GM23248 (cell line): ENCODE results near the gene SBF2. TPM values are rescaled to one million over a fixed set of nuclear protein-coding genes. Genes with fewer than 3 reads are reported as not detected.

Source experiments
- DNase-seq: peaks from one replicate; pipeline ENCODE4 v3.0.0-alpha.2; 2015
- H2AFZ ChIP-seq: fragments of 200-600 bp; sonication (generic); 2 replicates; pipeline ENCODE4 v1.6.1; 2016; ENCODE audit warnings: antibody characterized with exemption
- H3F3A ChIP-seq: fragments of 200-600 bp; sonication (generic); 2 replicates; pipeline ENCODE4 v1.6.1; 2016; ENCODE audit warnings: mild to moderate bottlenecking, antibody characterized with exemption, mixed run types; ENCODE audit not compliant: insufficient read depth
- H3K27ac ChIP-seq: fragments of 200-600 bp; sonication (generic); 2 replicates; pipeline ENCODE4 v1.5.1; 2016; ENCODE audit warnings: mild to moderate bottlenecking
- H3K27me3 ChIP-seq: fragments of 200-600 bp; sonication (generic); replicated peaks from 2 replicates; pipeline ENCODE4 v1.6.1; 2016; ENCODE audit warnings: mild to moderate bottlenecking; ENCODE audit not compliant: insufficient read depth
- H3K36me3 ChIP-seq: fragments of 200-600 bp; sonication (generic); 2 replicates; pipeline ENCODE4 v1.6.1; 2016; ENCODE audit warnings: low read depth, mild to moderate bottlenecking
- H3K4me1 ChIP-seq: fragments of 200-600 bp; sonication (generic); 2 replicates; pipeline ENCODE4 v1.6.1; 2016; ENCODE audit warnings: mild to moderate bottlenecking; ENCODE audit not compliant: insufficient read depth
- H3K4me2 ChIP-seq: fragments of 200-600 bp; sonication (generic); one replicate; pipeline ENCODE4 v1.6.1; 2016; ENCODE audit warnings: mild to moderate bottlenecking; ENCODE audit not compliant: unreplicated experiment
- H3K4me3 ChIP-seq: fragments of 200-600 bp; sonication (generic); 2 replicates; pipeline ENCODE4 v1.5.1; 2016; ENCODE audit warnings: mild to moderate bottlenecking
- H3K79me2 ChIP-seq: fragments of 200-600 bp; sonication (generic); 2 replicates; pipeline ENCODE4 v1.6.1; 2016; ENCODE audit warnings: mild to moderate bottlenecking; ENCODE audit not compliant: insufficient read depth
- H3K9ac ChIP-seq: fragments of 200-600 bp; sonication (generic); 2 replicates; pipeline ENCODE4 v1.6.1; 2016; ENCODE audit warnings: mild to moderate bottlenecking
- H3K9me2 ChIP-seq: fragments of 200-600 bp; sonication (generic); 2 replicates; pipeline ENCODE4 v1.6.1; 2016; ENCODE audit warnings: mixed run types, mild to moderate bottlenecking, moderate library complexity; ENCODE audit not compliant: insufficient read depth
- H3K9me3 ChIP-seq: fragments of 200-600 bp; sonication (generic); one replicate; pipeline ENCODE4 v1.6.1; 2017; ENCODE audit warnings: low read depth
- H4K20me1 ChIP-seq: fragments of 200-600 bp; sonication (generic); 2 replicates; pipeline ENCODE4 v1.6.0; 2016; ENCODE audit not compliant: insufficient read depth
- EZH2 ChIP-seq: fragments of 200-600 bp; sonication (generic); IDR thresholded peaks from 2 replicates; pipeline ENCODE4 v1.6.1; 2018; ENCODE audit warnings: antibody characterized with exemption, mild to moderate bottlenecking; ENCODE audit not compliant: insufficient read depth, poor library complexity, severe bottlenecking
- EZH2phosphoT487 ChIP-seq: fragments of 200-600 bp; sonication (generic); IDR thresholded peaks from 2 replicates; pipeline ENCODE4 v1.6.1; 2018; ENCODE audit warnings: antibody characterized with exemption, moderate library complexity, mild to moderate bottlenecking, low read depth; ENCODE audit not compliant: insufficient read depth
- WGBS, 2 experiments: methylation state at CpG; one replicate each; pipeline ENCODE4 v1.1.6; 2015 to 2017; ENCODE audit warnings: low lambda C conversion rate in 2 of 2, low coverage in 1 of 2; ENCODE audit errors: missing lambda C conversion rate in 2 of 2; 5-methylcytosine and 5-hydroxymethylcytosine counted together
- in situ Hi-C: fragments of 300-500 bp; cut with MboI; formaldehyde crosslinking; loops from 2 replicates; pipeline ENCODE4 v1.15.0; 2020
- polyA plus RNA-seq: library from polyadenylated mRNA; unstranded; fragments of >200 nt; fragmentation: Nextera tagmentation; extraction: Ambion mirVana; gene quantifications from 2 replicates; pipeline ENCODE4 v1.2.1, GENCODE V29; 2016
- total RNA-seq: library from RNA; depleted of rRNA; stranded (reverse); fragments of >200 nt; shearing (Covaris generic); gene quantifications from 2 replicates; pipeline ENCODE4 v1.2.3, GENCODE V29; 2014

Gene SBF2
- total and polyA plus RNA-seq, 2 experiments from 2014 or later, result 21.9 to 32.7 TPM

DNA sequence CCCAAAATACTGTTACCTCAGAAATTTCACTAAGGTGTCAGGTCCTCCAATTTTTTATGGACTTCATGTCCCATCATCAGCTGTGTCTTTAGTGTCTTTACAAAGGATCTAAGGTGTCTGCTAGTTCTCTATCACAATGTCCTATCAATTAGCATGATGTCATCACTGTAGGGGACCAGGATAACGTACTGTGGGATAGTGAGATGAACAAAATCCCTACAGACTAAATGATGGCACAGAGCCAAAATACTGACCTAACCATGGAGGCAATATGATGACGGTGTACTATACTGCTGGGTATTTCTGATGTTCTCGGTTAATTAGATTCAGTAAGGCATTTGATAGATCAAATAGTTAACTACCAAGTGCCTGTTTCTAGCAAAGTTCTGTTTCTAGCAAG is 82.5 kb downstream of the SBF2 start:
- Histone ChIP-seq H3K27me3 (no peaks in the 10 kb centered on the region), H3K4me3 (no peak overlapping the region), H2AFZ (no peak overlapping the region), H3K27ac (no peak overlapping the region), H3F3A (peaks cover 9% of the 10 kb centered on the region), H3K36me3 (no peaks in the 10 kb centered on the region), H3K79me2 (peaks cover 96% of the 10 kb centered on the region), H3K4me1 (peaks cover 20% of the 10 kb centered on the region), H3K9me2 (no peaks in the 10 kb centered on the region), H4K20me1 (no peaks in the 10 kb centered on the region), H3K9ac (no peak overlapping the region), H3K9me3 (no peaks in the 10 kb centered on the region), H3K4me2 (no peak overlapping the region)
- TF ChIP-seq EZH2phosphoT487 (no peak), EZH2 (no peak)
- 90 to 91% methylated on average over 3 of the region's 3 CpGs for WGBS, 2 experiments
- in situ Hi-C loops, result no loop called here
- DNase-seq, result no peak

- Histone ChIP-seq H3K4me2 (no peak overlapping the region), H4K20me1 (no peaks in the 10 kb centered on the region), H3K79me2 (peaks cover 96% of the 10 kb centered on the region), H3K27ac (no peak overlapping the region), H3K27me3 (no peaks in the 10 kb centered on the region), H2AFZ (no peak overlapping the region), H3K9ac (no peak overlapping the region), H3F3A (peaks cover 15% of the 10 kb centered on the region), H3K4me3 (no peak overlapping the region), H3K36me3 (no peaks in the 10 kb centered on the region), H3K4me1 (peaks cover 25% of the 10 kb centered on the region), H3K9me3 (no peaks in the 10 kb centered on the region), H3K9me2 (no peaks in the 10 kb centered on the region)
- no peak for TF ChIP-seq EZH2
- no peak for DNase-seq
- in situ Hi-C loops, result no loop called here
- WGBS, 2 experiments, result 92% methylated on average over 4 of the region's 4 CpGs
These were observed 84.7 kb downstream of the SBF2 start for GRCh38 chr11:10209326-10209725.

GRCh38 chr11:10208131-10208575 is 85.9 kb downstream of the SBF2 start:
- no peaks in the 10 kb centered on the region for H3K27me3 ChIP-seq
- H3K36me3 ChIP-seq, result no peaks in the 10 kb centered on the region
- H3K4me3 ChIP-seq, result no peak overlapping the region
- WGBS, 2 experiments, result 22 to 25% methylated on average over 4 of the region's 4 CpGs
- in situ Hi-C loops, result no loop called here
- peak overlapping the region; percentile 8; the same call in 1 of the 2 replicates for H3K9ac ChIP-seq
- H3K27ac ChIP-seq, result no peak overlapping the region
- H2AFZ ChIP-seq, result no peak overlapping the region
- TF ChIP-seq EZH2 (no peak), EZH2phosphoT487 (no peak)
- peaks cover 25% of the 10 kb centered on the region for H3K4me1 ChIP-seq
- H4K20me1 ChIP-seq, result no peaks in the 10 kb centered on the region
- DNase-seq, result peak; percentile 70
- peaks cover 15% of the 10 kb centered on the region for H3F3A ChIP-seq
- peak overlapping the region; percentile 7 for H3K4me2 ChIP-seq
- H3K9me3 ChIP-seq, result no peaks in the 10 kb centered on the region
- H3K9me2 ChIP-seq, result no peaks in the 10 kb centered on the region
- peaks cover 96% of the 10 kb centered on the region for H3K79me2 ChIP-seq

GRCh38 chr11:10205928-10206327 is 88.1 kb downstream of the SBF2 start:
- H3K4me1 ChIP-seq, result peaks cover 34% of the 10 kb centered on the region
- no peak overlapping the region for H2AFZ ChIP-seq
- no peaks in the 10 kb centered on the region for H3K9me3 ChIP-seq
- no peaks in the 10 kb centered on the region for H3K9me2 ChIP-seq
- no peaks in the 10 kb centered on the region for H3K27me3 ChIP-seq
- H3K4me2 ChIP-seq, result no peak overlapping the region
- H3K4me3 ChIP-seq, result no peak overlapping the region
- 55 to 63% methylated on average over 1 of the region's 1 CpG for WGBS, 2 experiments
- no peak overlapping the region for H3K9ac ChIP-seq
- TF ChIP-seq EZH2 (no peak), EZH2phosphoT487 (no peak)
- no peaks in the 10 kb centered on the region for H4K20me1 ChIP-seq
- in situ Hi-C loops, result no loop called here
- H3K27ac ChIP-seq, result no peak overlapping the region
- DNase-seq, result no peak
- H3K79me2 ChIP-seq, result peaks cover 99% of the 10 kb centered on the region
- no peaks in the 10 kb centered on the region for H3K36me3 ChIP-seq
- peaks cover 19% of the 10 kb centered on the region for H3F3A ChIP-seq

DNA sequence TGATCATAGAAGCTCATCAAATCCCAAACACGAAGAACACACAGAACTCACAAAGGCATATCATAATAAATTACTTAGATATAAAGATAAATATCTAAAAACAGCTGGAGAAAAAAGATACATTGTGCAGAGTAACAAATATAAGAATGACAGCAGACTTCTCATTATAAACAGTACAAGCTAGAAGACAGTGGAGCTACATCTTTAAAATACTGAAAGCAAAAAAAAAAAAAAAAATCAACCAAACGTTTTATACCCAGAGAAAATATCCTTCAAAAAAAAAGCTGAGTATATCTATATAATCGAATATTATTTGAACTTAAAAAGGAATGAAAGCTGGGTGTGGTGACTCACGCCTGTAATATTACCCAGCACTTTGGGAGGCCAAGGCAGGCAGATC is 90.0 kb downstream of the SBF2 start:
- H2AFZ ChIP-seq, result no peak overlapping the region
- no peak overlapping the region for H3K27ac ChIP-seq
- no peak overlapping the region for H3K9ac ChIP-seq
- no peak overlapping the region for H3K4me2 ChIP-seq
- peak; percentile 48 for DNase-seq
- H3K79me2 ChIP-seq, result peaks cover 99% of the 10 kb centered on the region
- peaks cover 21% of the 10 kb centered on the region for H3F3A ChIP-seq
- 75 to 77% methylated on average over 4 of the region's 4 CpGs for WGBS, 2 experiments
- no peaks in the 10 kb centered on the region for H4K20me1 ChIP-seq
- H3K9me2 ChIP-seq, result no peaks in the 10 kb centered on the region
- H3K4me1 ChIP-seq, result peaks cover 34% of the 10 kb centered on the region
- no peaks in the 10 kb centered on the region for H3K36me3 ChIP-seq
- TF ChIP-seq EZH2phosphoT487, result no peak
- TF ChIP-seq EZH2, result no peak
- H3K4me3 ChIP-seq, result no peak overlapping the region
- in situ Hi-C loops, result no loop called here
- no peaks in the 10 kb centered on the region for H3K9me3 ChIP-seq
- H3K27me3 ChIP-seq, result no peaks in the 10 kb centered on the region
